Stimulated activated naive CD4-positive, alpha-beta T cell (primary cell): ENCODE results near the gene TAF15.

Experiments used
- DNase-seq, 6 experiments: peaks; one replicate each; lab custom pipeline; 2025; lab: John Stamatoyannopoulos, UW

The TAF15 gene

GRCh38 chr17:35872196-35872980 is 63.1 kb downstream of the TAF15 start:
- DNase-seq = no peak

GRCh38 chr17:35875072-35875799 is 66.0 kb downstream of the TAF15 start:
- no peak for DNase-seq

DNA sequence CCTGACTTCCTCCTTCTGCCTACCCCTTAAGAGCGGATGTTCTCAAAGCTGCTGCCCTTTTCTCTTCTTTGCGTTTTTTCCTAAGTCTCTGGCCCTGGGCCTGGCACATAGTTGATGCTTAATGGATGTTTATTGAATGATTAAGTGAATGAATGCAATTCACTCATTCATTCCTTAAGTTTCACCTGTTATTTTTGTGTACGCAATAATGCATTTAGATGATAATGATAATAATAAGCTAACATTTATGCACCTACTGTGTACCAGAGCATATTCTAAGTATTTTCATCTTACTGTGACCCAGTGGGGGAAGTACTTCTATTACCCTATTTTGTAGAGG is 66.5 kb downstream of the TAF15 start:
- no peak for DNase-seq

DNA sequence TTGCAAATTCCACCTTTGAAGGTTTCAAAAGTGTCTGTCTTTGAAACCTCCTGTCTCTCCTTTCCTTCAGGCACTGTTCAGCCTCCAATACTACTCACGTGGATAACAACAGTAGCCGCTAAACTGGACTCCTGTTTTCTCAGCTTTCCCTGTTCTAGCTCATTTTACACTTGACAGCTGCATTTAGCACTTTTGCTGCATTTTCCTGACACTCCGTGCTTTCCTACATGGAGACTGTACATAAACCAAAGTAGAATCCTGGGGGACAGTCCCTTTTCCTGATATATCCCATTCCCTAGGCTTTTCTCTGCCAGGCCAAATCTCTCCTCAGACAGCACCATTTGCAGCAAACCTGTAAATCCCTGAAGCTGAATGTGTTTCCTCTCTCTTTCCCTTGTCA is 67.2 kb downstream of the TAF15 start:
- no peak for DNase-seq

- no peak for DNase-seq
These were observed 68.2 kb downstream of the TAF15 start for GRCh38 chr17:35877345-35878029.

- DNase-seq = no peak
These were observed 69.1 kb downstream of the TAF15 start for GRCh38 chr17:35878361-35878760.

DNA sequence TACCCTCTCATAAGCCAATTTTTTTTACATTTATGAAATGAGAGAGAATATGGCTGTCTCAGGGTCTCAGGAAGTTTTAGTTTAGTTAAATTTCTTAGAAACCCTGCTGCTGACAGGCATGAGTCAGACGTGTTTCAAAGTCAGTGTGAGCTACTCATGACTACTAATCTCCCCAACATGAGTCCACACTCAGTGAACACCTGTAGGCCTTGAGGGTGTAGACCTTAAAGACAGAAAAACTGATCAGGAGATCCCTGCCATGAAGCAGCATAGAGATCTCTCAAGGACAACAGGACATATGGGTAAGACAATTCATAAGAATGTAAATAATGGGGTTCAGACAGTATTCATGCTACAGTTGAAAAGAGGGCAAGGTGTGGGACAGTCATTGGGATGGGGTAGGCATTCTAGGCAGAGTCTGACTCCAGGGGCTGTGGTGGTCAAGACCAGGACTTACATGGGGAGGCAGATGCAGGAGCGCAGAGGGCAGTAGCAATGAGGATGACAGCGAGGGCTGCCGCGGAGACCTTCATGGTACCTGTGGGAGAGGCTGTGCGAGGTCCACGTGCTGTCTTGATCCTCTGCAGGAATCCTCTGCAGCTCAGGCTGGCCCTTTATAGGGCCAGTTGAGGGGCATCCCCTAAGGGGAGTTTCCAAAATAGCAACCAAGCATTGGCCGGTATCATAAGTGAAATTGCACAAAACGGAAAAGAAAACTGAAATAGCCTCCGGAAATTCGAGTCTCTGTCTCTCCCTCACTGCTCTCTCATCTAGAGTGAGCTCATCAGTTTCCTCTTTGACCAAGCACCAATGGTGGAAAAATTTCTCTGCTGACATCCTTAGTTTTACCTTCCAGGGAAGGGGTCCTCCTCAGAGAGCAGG is 70.7 kb downstream of the TAF15 start, which contains the start of gene CCL5:
CCL5 (minus strand) TSS at position 588 of the 882 bp plus-strand sequence.
- no peak for DNase-seq

GRCh38 chr17:35889241-35889640 is 80.0 kb downstream of the TAF15 start:
- DNase-seq = no peak

GRCh38 chr17:35889818-35890773 is 80.8 kb downstream of the TAF15 start:
- no peak for DNase-seq

DNA sequence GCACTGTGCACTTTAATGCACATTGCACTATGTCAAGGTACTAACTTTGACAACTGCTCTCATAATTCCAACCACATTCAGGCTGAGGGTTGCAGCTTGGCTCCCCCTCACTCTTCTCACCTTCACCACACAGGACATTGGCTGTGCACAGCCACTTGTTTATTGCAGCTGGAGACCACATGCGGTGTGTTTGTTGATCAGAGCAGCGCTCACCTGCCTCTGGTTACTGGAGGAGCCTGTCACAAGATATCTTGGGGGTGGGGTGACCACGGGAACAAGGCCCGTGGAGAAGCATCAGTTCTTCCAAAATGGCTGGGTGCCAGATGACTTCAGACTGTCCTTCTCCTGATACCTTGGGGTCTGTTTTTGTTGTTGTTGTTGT is 81.5 kb downstream of the TAF15 start:
- no peak for DNase-seq

DNA sequence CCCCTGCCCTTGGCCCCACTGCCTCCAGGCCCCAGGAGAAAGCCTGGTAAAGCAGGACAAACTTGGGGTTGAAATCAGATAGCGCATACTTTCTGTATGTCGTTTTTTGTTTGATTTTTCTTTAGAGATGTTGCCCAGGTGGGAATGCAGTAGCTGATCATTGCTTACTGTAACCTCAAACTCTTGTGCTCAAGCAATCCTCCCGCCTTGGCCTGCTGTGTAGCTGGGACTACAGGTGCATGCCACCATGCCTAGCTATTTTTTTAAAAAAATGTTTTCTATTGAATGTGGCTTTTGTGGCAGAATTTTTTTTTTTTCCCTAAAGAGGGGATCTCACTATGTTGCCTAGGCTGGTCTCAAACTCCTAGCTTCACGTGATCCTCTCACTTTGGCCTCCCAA is 82.0 kb downstream of the TAF15 start:
- DNase-seq = no peak

GRCh38 chr17:35892091-35893035 is 83.1 kb downstream of the TAF15 start:
- no peak for DNase-seq

GRCh38 chr17:35893751-35894150 is 84.5 kb downstream of the TAF15 start:
- no peak for DNase-seq

- no peak for DNase-seq
These were observed 84.9 kb downstream of the TAF15 start for GRCh38 chr17:35894206-35894605.

- DNase-seq = no peak
These were observed 86.6 kb downstream of the TAF15 start for GRCh38 chr17:35895636-35896587.
